HepG2 (cell line): ENCODE measurements around the gene ITPK1.

Experiments used
- EZH2 ChIP-seq: conservative IDR thresholded peaks from 2 replicates; pipeline ENCODE4 v1.6.1; 2012; ENCODE audit warnings: mild to moderate bottlenecking, low read depth, low read length, moderate library complexity
- JUNB ChIP-seq: sonication (generic); formaldehyde crosslinking; IDR thresholded peaks from 2 replicates; pipeline ENCODE4 v1.8.0; 2022; ENCODE audit warnings: missing genetic modification reagents, mild to moderate bottlenecking, borderline replicate concordance
- JUND ChIP-seq: sonication (generic); formaldehyde crosslinking; IDR thresholded peaks from 2 replicates; pipeline ENCODE4 v1.8.0; 2022; ENCODE audit warnings: mild to moderate bottlenecking, missing genetic modification reagents
- POLR2A ChIP-seq, 2 experiments: IDR thresholded peaks; 2 replicates each; pipeline ENCODE4 v1.6.1; 2011; ENCODE audit warnings: low read depth in 2 of 2, low read length in 2 of 2, mild to moderate bottlenecking in 1 of 2, moderate library complexity in 1 of 2; ENCODE audit not compliant: insufficient read depth in 1 of 2
- RBM22 ChIP-seq: fragments of 200-400 bp; formaldehyde crosslinking; optimal IDR thresholded peaks from 2 replicates; pipeline ENCODE3; 2017; ENCODE audit warnings: mild to moderate bottlenecking, low read length, moderate library complexity
- ZBTB7B ChIP-seq: sonication (generic); formaldehyde crosslinking; IDR thresholded peaks from 2 replicates; pipeline ENCODE4 v1.4.0; 2020; ENCODE audit warnings: missing genetic modification reagents

GRCh38 chr14:93024493-93024892 lies 91.2 kb downstream of the ITPK1 start:
- TF ChIP-seq POLR2A (IDR thresholded peaks at IDR 0.05; ENCODE audit: insufficient read depth in 1 of 2, low read depth in 2 of 2, low read length in 2 of 2), result no peak
- no peak for TF ChIP-seq JUND (CRISPR knock-in tag)
- TF ChIP-seq EZH2, result no peak
- TF ChIP-seq ZBTB7B (CRISPR knock-in tag), result no peak
- no peak for TF ChIP-seq JUNB (CRISPR knock-in tag)
- no peak for TF ChIP-seq RBM22
